HepG2 (cell line): ENCODE results near the gene NAA15. TPM values are rescaled to one million over a fixed set of nuclear protein-coding genes. Genes with fewer than 3 reads are reported as not detected.

Source experiments
- ATAC-seq: fragments of 200-7000 bp; cut with Tn5 transposase; 3 replicates; pipeline ENCODE4 v1.9.1; 2020; ENCODE audit warnings: mild to moderate bottlenecking, moderate library complexity
- BruUV-seq: library from RNA; stranded (reverse); fragments of 400-500 nt; replicated peaks from 2 replicates; lab custom pipeline; 2021; lab: Mats Ljungman, UMichigan
- CTCF ChIA-PET: fragments of 300-600 bp; formaldehyde crosslinking; extraction: SDS; loops from one replicate; lab custom pipeline; 2021; ENCODE audit warnings: low total read pairs, inconsistent platforms, low intra/inter-chr PET ratio; lab: Yijun Ruan, JAX
- POLR2A ChIA-PET: fragments of 350-600 bp; sonication (Branson Sonifier 250); formaldehyde crosslinking; loops from one replicate; lab custom pipeline; 2020; ENCODE audit warnings: antibody characterized with exemption, inconsistent platforms; lab: Yijun Ruan, JAX
- DNase-seq: peaks from one replicate; pipeline ENCODE4 v3.0.0-alpha.2; 2015; ENCODE audit warnings: low spot score
- FAIRE-seq: peaks from 3 replicates; lab custom pipeline; 2011; peaks lifted over from hg19 to GRCh38; lab: Jason Lieb, UNC
- H2AFZ ChIP-seq: one replicate; pipeline ENCODE4 v1.6.1; 2011; ENCODE audit warnings: low read length, inconsistent platforms
- H3K27ac ChIP-seq: fragments of 300-600 bp; 3 replicates; pipeline ENCODE4 v1.8.0; 2011; ENCODE audit warnings: mixed run types, mild to moderate bottlenecking, mixed read lengths, low read length, inconsistent platforms; ENCODE audit not compliant: insufficient read depth; ENCODE audit errors: extremely low read length
- H3K27me3 ChIP-seq, 2 experiments: fragments of 200-600 bp in 1 of 2; 2 replicates in 1 of 2; 3 replicates in 1 of 2; pipeline versions ENCODE4 v1.6.0 to v1.8.0; 2011; ENCODE audit warnings: low read length in 2 of 2, mild to moderate bottlenecking in 2 of 2, moderate library complexity in 2 of 2, inconsistent platforms in 1 of 2; ENCODE audit not compliant: insufficient read depth in 2 of 2, control insufficient read depth in 1 of 2
- H3K36me3 ChIP-seq, 2 experiments: fragments of 200-600 bp in 1 of 2; replicated peaks in 1 of 2; 2 replicates in 1 of 2; 3 replicates in 1 of 2; pipeline versions ENCODE4 v1.5.1 to v1.8.0; 2011; ENCODE audit warnings: low read length in 2 of 2, inconsistent platforms in 1 of 2; ENCODE audit not compliant: insufficient read depth in 2 of 2, control insufficient read depth in 1 of 2
- H3K4me1 ChIP-seq: 2 replicates; pipeline ENCODE4 v1.5.1; 2012; ENCODE audit warnings: low read length, inconsistent platforms; ENCODE audit not compliant: insufficient read depth
- H3K4me2 ChIP-seq: 2 replicates; pipeline ENCODE4 v1.6.0; 2011; ENCODE audit warnings: low read depth, low read length, inconsistent platforms
- H3K4me3 ChIP-seq, 3 experiments: fragments of 200-600 bp in 1 of 3; sonication (generic), shearing (Covaris generic) in 1 of 3; replicated peaks in 1 of 3; 2 replicates each; pipeline ENCODE4 v1.5.1; 2011 to 2016; ENCODE audit warnings: low read length in 3 of 3, inconsistent platforms in 2 of 3, low read depth in 2 of 3, mild to moderate bottlenecking in 2 of 3, control low read depth in 1 of 3, mixed read lengths in 1 of 3; ENCODE audit not compliant: insufficient read depth in 1 of 3
- H3K79me2 ChIP-seq: one replicate; pipeline ENCODE4 v1.6.1; 2011; ENCODE audit warnings: low read length, inconsistent platforms; ENCODE audit not compliant: insufficient read depth
- H3K9ac ChIP-seq: 2 replicates; pipeline ENCODE4 v1.6.0; 2011; ENCODE audit warnings: mild to moderate bottlenecking, low read depth, low read length, inconsistent platforms; ENCODE audit not compliant: insufficient read depth
- H3K9me3 ChIP-seq: 2 replicates; pipeline ENCODE4 v1.5.1; 2012; ENCODE audit warnings: mild to moderate bottlenecking, low read length
- H4K20me1 ChIP-seq: 2 replicates; pipeline ENCODE4 v1.6.0; 2011; ENCODE audit warnings: inconsistent platforms, mild to moderate bottlenecking, low read length, moderate library complexity; ENCODE audit not compliant: insufficient read depth
- CREB1 ChIP-seq, 2 experiments: fragments of 450-650 bp in 1 of 2; IDR thresholded peaks; 2 replicates each; pipeline ENCODE4 v1.6.1; 2016 to 2017; ENCODE audit warnings: control low read depth in 1 of 2, mild to moderate bottlenecking in 1 of 2, missing compliant biosample characterization in 1 of 2, missing genetic modification characterization in 1 of 2
- CTCF ChIP-seq: sonication (generic); formaldehyde crosslinking; IDR thresholded peaks from 2 replicates; pipeline ENCODE4 v1.5.0; 2020; ENCODE audit warnings: mild to moderate bottlenecking, missing genetic modification reagents, moderate library complexity
- FOSL2 ChIP-seq: sonication (generic); formaldehyde crosslinking; IDR thresholded peaks from 2 replicates; pipeline ENCODE4 v1.4.0; 2020; ENCODE audit warnings: missing genetic modification reagents
- NKX3-1 ChIP-seq: sonication (generic); formaldehyde crosslinking; IDR thresholded peaks from 2 replicates; pipeline ENCODE4 v1.5.0; 2020; ENCODE audit warnings: missing genetic modification reagents
- PRMT3 ChIP-seq: sonication (generic); formaldehyde crosslinking; IDR thresholded peaks from 2 replicates; pipeline ENCODE4 v1.8.1; 2022; ENCODE audit warnings: low read depth, mild to moderate bottlenecking, moderate library complexity, missing genetic modification reagents, borderline replicate concordance
- ZFX ChIP-seq: sonication (generic); formaldehyde crosslinking; IDR thresholded peaks from 2 replicates; pipeline ENCODE4 v1.4.0; 2020; ENCODE audit warnings: mild to moderate bottlenecking, low read depth, missing genetic modification reagents, moderate library complexity
- ZFY ChIP-seq: sonication (generic); formaldehyde crosslinking; IDR thresholded peaks from 2 replicates; pipeline ENCODE4 v1.4.0; 2020; ENCODE audit warnings: missing genetic modification reagents
- ZNF124 ChIP-seq: sonication (generic); formaldehyde crosslinking; IDR thresholded peaks from 2 replicates; pipeline ENCODE4 v1.4.0; 2020; ENCODE audit warnings: missing genetic modification reagents
- ZNF746 ChIP-seq: sonication (generic); formaldehyde crosslinking; IDR thresholded peaks from 2 replicates; pipeline ENCODE4 v1.8.0; 2022; ENCODE audit warnings: mild to moderate bottlenecking, missing genetic modification reagents
- WGBS: methylation state at CpG from one replicate; pipeline ENCODE4 v1.1.6; 2017; ENCODE audit warnings: low lambda C conversion rate; 5-methylcytosine and 5-hydroxymethylcytosine counted together
- in situ Hi-C: cut with HindIII; loops from 2 replicates; pipeline ENCODE4 v1.10.0; 2017; ENCODE audit warnings: low pct_unique_long_range_greater_than_20kb; ENCODE audit not compliant: extremely low pct_ligation_motif_present
- intact Hi-C: fragments of 100-400 bp; cut with micrococcal nuclease; formaldehyde crosslinking; loops from one replicate; pipeline ENCODE4 v1.10.0; 2022; ENCODE audit not compliant: unreplicated experiment
- polyA plus RNA-seq, 8 experiments: library from polyadenylated mRNA; depleted of rRNA in 3 of 8; stranded (reverse) in 7 of 8; unstranded in 1 of 8; fragments of >200 nt; fragmentation: Illumina TruSeq in 4 of 8; extraction: Trizol in 4 of 8; gene quantifications; 2 replicates each; pipeline versions ENCODE4 v1.2.1 to v1.2.3, GENCODE V29; 2011 to 2016; ENCODE audit warnings: low read depth in 4 of 8, missing spikeins in 1 of 8, mixed read lengths in 1 of 8; ENCODE audit not compliant: insufficient read depth in 1 of 8
- total RNA-seq, 5 experiments: library from RNA; depleted of rRNA; stranded (reverse); fragments of >200 nt; fragmentation: Illumina TruSeq; extraction: Trizol; gene quantifications; 2 replicates each; pipeline ENCODE4 v1.2.3, GENCODE V29; 2016; ENCODE audit warnings: low read depth in 1 of 5

NAA15 gene
- total and polyA plus RNA-seq, 2 of the 13 experiments (the other 11 are each of a cell fraction or from before 2014, with no cell fraction given), result 6.2 to 50.2 TPM

GRCh38 chr4:139455126-139455538, 153.8 kb downstream of the NAA15 start:
- peak overlapping the region; percentile 84 for H3K9ac ChIP-seq
- no peaks in the 10 kb centered on the region for H3K36me3 ChIP-seq
- intact Hi-C loops, result loop anchor here (5.0 kb wide), 1 partner anchor 42 kb away; no protein-coding TSS in a partner anchor
- peaks cover 7% of the 10 kb centered on the region for H4K20me1 ChIP-seq
- H3K4me3 ChIP-seq, result peak overlapping the region; percentile 68 to 95 (median 93)
- H3K79me2 ChIP-seq, result peaks cover 70% of the 10 kb centered on the region
- no peak overlapping the region for H2AFZ ChIP-seq
- H3K27me3 ChIP-seq, result no peaks in the 10 kb centered on the region; a peak in 1 of 5 replicates
- no TSS peak for BruUV-seq
- ATAC-seq, result no peak
- in situ Hi-C loops, result no loop called here
- peak overlapping the region; percentile 81 for H3K4me2 ChIP-seq
- CTCF ChIA-PET, result no interaction called here
- WGBS, result 10% methylated on average over 6 of the region's 6 CpGs
- no peaks in the 10 kb centered on the region for H3K9me3 ChIP-seq
- peaks cover 65% of the 10 kb centered on the region for H3K4me1 ChIP-seq
- FAIRE-seq, result no peak
- POLR2A ChIA-PET, result no interaction called here
- TF ChIP-seq ZFX, result peak; percentile 54
- TF ChIP-seq ZFY, result peak; percentile 44; the same call in 1 of the 2 replicates
- no peak for TF ChIP-seq CREB1 (IDR thresholded peaks at IDR 0.05)
- 0 out of 2 replicates have a peak, but pooled peaks have one; percentile 12 for TF ChIP-seq CREB1 (CRISPR knock-in tag; IDR thresholded peaks at IDR 0.05)
- no peak for TF ChIP-seq ZNF746 (CRISPR knock-in tag)
- TF ChIP-seq NKX3-1 (CRISPR knock-in tag), result 0 out of 2 replicates have a peak, but pooled peaks have one; percentile 7
- TF ChIP-seq ZNF124 (CRISPR knock-in tag), result no peak
- TF ChIP-seq, all 625 proteins: peak for 4
- DNase-seq, result no peak
- peak overlapping the region; percentile 97 for H3K27ac ChIP-seq

GRCh38 chr4:139457318-139457717, 156.0 kb downstream of the NAA15 start:
- Histone ChIP-seq H3K79me2 (peaks cover 73% of the 10 kb centered on the region), H3K9ac (no peak overlapping the region), H3K9me3 (no peaks in the 10 kb centered on the region), H3K36me3 (no peaks in the 10 kb centered on the region), H3K27ac (no peak overlapping the region), H3K4me1 (peaks cover 43% of the 10 kb centered on the region), H2AFZ (no peak overlapping the region), H3K4me3 (peak overlapping the region; percentile 3 to 68 (median 9); a peak in 1 of 6 replicates), H4K20me1 (peaks cover 7% of the 10 kb centered on the region), H3K27me3 (no peaks in the 10 kb centered on the region; a peak in 1 of 5 replicates), H3K4me2 (peak overlapping the region; percentile 43)
- no peak for ATAC-seq
- no peak for DNase-seq
- intact Hi-C loops, result loop anchor here (5.0 kb wide), 1 partner anchor 40 kb away; no protein-coding TSS in a partner anchor
- WGBS, result 56% methylated on average over 4 of the region's 4 CpGs
- in situ Hi-C loops, result no loop called here
- POLR2A ChIA-PET, result no interaction called here
- FAIRE-seq, result no peak
- BruUV-seq, result no TSS peak
- CTCF ChIA-PET, result no interaction called here
- no peak for TF ChIP-seq CTCF (CRISPR knock-in tag)
- TF ChIP-seq FOSL2, result no peak
- TF ChIP-seq PRMT3 (CRISPR knock-in tag), result no peak
